Caco-2 (cell line): Measurements from ENCODE around the gene CLEC2D. TPM values are rescaled to one million over a fixed set of nuclear protein-coding genes. Genes with fewer than 3 reads are reported as not detected.

ENCODE experiments used
- BruUV-seq: library from RNA; stranded (reverse); fragments of 400-500 nt; replicated peaks from 2 replicates; lab custom pipeline; 2021; lab: Mats Ljungman, UMichigan
- CTCF ChIA-PET: fragments of 300-600 bp; sonication (Branson Sonifier 250); formaldehyde crosslinking; loops from one replicate; lab custom pipeline; 2022; ENCODE audit warnings: antibody characterized with exemption; lab: Charles Lee
- POLR2A ChIA-PET: fragments of 300-600 bp; sonication (Branson Sonifier 250); formaldehyde crosslinking; loops from one replicate; lab custom pipeline; 2022; ENCODE audit warnings: antibody characterized with exemption; lab: Charles Lee
- DNase-seq, 2 experiments: peaks; one replicate each; pipeline versions ENCODE4 v3.0.0 to v3.0.0-alpha.2; 2020 to 2022
- H3K27me3 ChIP-seq: replicated peaks from 2 replicates; pipeline ENCODE4 v1.6.0; 2011; ENCODE audit warnings: low read length; ENCODE audit not compliant: control insufficient read depth, insufficient read depth
- H3K36me3 ChIP-seq: 2 replicates; pipeline ENCODE4 v1.5.1; 2011; ENCODE audit warnings: low read length; ENCODE audit not compliant: control insufficient read depth, insufficient read depth
- H3K4me1 ChIP-seq: fragments of 250-450 bp; sonication (Bioruptor Pico); 2 replicates; pipeline ENCODE4 v1.5.1; 2020; ENCODE audit warnings: mild to moderate bottlenecking
- H3K4me3 ChIP-seq: 2 replicates; pipeline ENCODE4 v1.5.1; 2011; ENCODE audit warnings: low read depth, mild to moderate bottlenecking, control low read depth, low read length
- H3K9me3 ChIP-seq: fragments of 250-450 bp; sonication (Bioruptor Pico); 2 replicates; pipeline ENCODE4 v1.5.1; 2020; ENCODE audit warnings: mild to moderate bottlenecking, moderate library complexity
- H3K27ac Mint-ChIP-seq: one replicate; pipeline ENCODE4 v1.8.0; 2022; ENCODE audit warnings: mixed read lengths; ENCODE audit not compliant: unreplicated experiment
- H3K27me3 Mint-ChIP-seq: one replicate; pipeline ENCODE4 v1.8.0; 2022; ENCODE audit warnings: mixed read lengths; ENCODE audit not compliant: insufficient read depth, unreplicated experiment
- H3K36me3 Mint-ChIP-seq: one replicate; pipeline ENCODE4 v1.8.0; 2022; ENCODE audit warnings: mild to moderate bottlenecking, mixed read lengths; ENCODE audit not compliant: insufficient read depth, unreplicated experiment
- H3K4me1 Mint-ChIP-seq: one replicate; pipeline ENCODE4 v1.8.0; 2022; ENCODE audit warnings: low read depth, mixed read lengths; ENCODE audit not compliant: unreplicated experiment
- H3K4me3 Mint-ChIP-seq: one replicate; pipeline ENCODE4 v1.8.0; 2022; ENCODE audit warnings: mild to moderate bottlenecking, moderate library complexity, mixed read lengths; ENCODE audit not compliant: unreplicated experiment
- H3K9me3 Mint-ChIP-seq: one replicate; pipeline ENCODE4 v1.8.0; 2022; ENCODE audit warnings: mixed read lengths; ENCODE audit not compliant: unreplicated experiment
- CTCF ChIP-seq, 2 experiments: fragments of 200-600 bp in 1 of 2; IDR thresholded peaks; 1 replicate in 1 of 2; 2 replicates in 1 of 2; pipeline versions ENCODE4 v1.5.1 to v1.8.0; 2011 to 2022; ENCODE audit warnings: antibody characterized with exemption in 1 of 2, control low read depth in 1 of 2, inconsistent platforms in 1 of 2, low read depth in 1 of 2, low read length in 1 of 2, mild to moderate bottlenecking in 1 of 2, moderate library complexity in 1 of 2; ENCODE audit not compliant: insufficient read depth in 1 of 2, severe bottlenecking in 1 of 2, unreplicated experiment in 1 of 2
- intact Hi-C: fragments of 100-400 bp; cut with micrococcal nuclease; formaldehyde crosslinking; loops from one replicate; pipeline ENCODE4 v1.10.0; 2022; ENCODE audit not compliant: unreplicated experiment
- total RNA-seq: library from RNA; stranded (reverse); gene quantifications from 2 replicates; pipeline ENCODE4 v1.2.3, GENCODE V29; 2022

Gene CLEC2D
- total RNA-seq, 1 experiment from 2014 or later = 6.6 TPM

- intact Hi-C loops = no loop called here
- Histone ChIP-seq H3K4me3 (no peak overlapping the region), H3K36me3 (no peaks in the 10 kb centered on the region), H3K4me1 (0 out of 2 replicates have a peak, but pooled peaks cover 7% of the 10 kb centered on the region), H3K9me3 (peaks cover 11% of the 10 kb centered on the region), H3K27me3 (no peaks in the 10 kb centered on the region)
- BruUV-seq = no TSS peak
- Mint-ChIP-seq H3K36me3 (peaks cover 5% of the 10 kb centered on the region), H3K27ac (no peak overlapping the region), H3K9me3 (peaks cover 42% of the 10 kb centered on the region), H3K4me1 (no peaks in the 10 kb centered on the region), H3K4me3 (no peak overlapping the region), H3K27me3 (no peaks in the 10 kb centered on the region)
- CTCF ChIA-PET = no interaction called here
- no peak for TF ChIP-seq CTCF (IDR thresholded peaks at IDR 0.05; ENCODE audit: insufficient read depth in 1 of 2, low read depth in 1 of 2, low read length in 1 of 2, severe bottlenecking in 1 of 2, unreplicated experiment in 1 of 2)
- no peak for DNase-seq
- POLR2A ChIA-PET = no interaction called here
Observed at GRCh38 chr12:9685915-9686314, 16.4 kb downstream of the CLEC2D start.

GRCh38 chr12:9687228-9687627 lies 17.7 kb downstream of the CLEC2D start:
- no peaks in the 10 kb centered on the region for H3K27me3 ChIP-seq
- H3K27ac Mint-ChIP-seq = no peak overlapping the region
- ChIA-PET POLR2A (interaction anchor here (0.6 kb wide), 1 partner anchor 65 kb away, joined by 4 read pairs; no protein-coding TSS in a partner anchor), CTCF (no interaction called here)
- peaks cover 31% of the 10 kb centered on the region for H3K9me3 Mint-ChIP-seq
- H3K4me3 ChIP-seq = no peak overlapping the region
- no peak overlapping the region for H3K4me3 Mint-ChIP-seq
- intact Hi-C loops = no loop called here
- H3K4me1 Mint-ChIP-seq = no peaks in the 10 kb centered on the region
- no peaks in the 10 kb centered on the region for H3K27me3 Mint-ChIP-seq
- H3K36me3 ChIP-seq = no peaks in the 10 kb centered on the region
- no peak for DNase-seq
- H3K36me3 Mint-ChIP-seq = peaks cover 5% of the 10 kb centered on the region
- H3K4me1 ChIP-seq = 0 out of 2 replicates have a peak, but pooled peaks cover 7% of the 10 kb centered on the region
- peaks cover 7% of the 10 kb centered on the region for H3K9me3 ChIP-seq
- TF ChIP-seq CTCF (IDR thresholded peaks at IDR 0.05; ENCODE audit: insufficient read depth in 1 of 2, low read depth in 1 of 2, low read length in 1 of 2, severe bottlenecking in 1 of 2, unreplicated experiment in 1 of 2) = no peak
- BruUV-seq = no TSS peak

GRCh38 chr12:9692909-9693308 lies 23.4 kb downstream of the CLEC2D start:
- ChIA-PET CTCF (no interaction called here), POLR2A (no interaction called here)
- DNase-seq = no peak
- Mint-ChIP-seq H3K4me1 (no peaks in the 10 kb centered on the region), H3K27ac (no peak overlapping the region), H3K27me3 (no peaks in the 10 kb centered on the region), H3K9me3 (peaks cover 38% of the 10 kb centered on the region), H3K4me3 (no peak overlapping the region), H3K36me3 (peaks cover 13% of the 10 kb centered on the region)
- no peak for TF ChIP-seq CTCF (IDR thresholded peaks at IDR 0.05; ENCODE audit: insufficient read depth in 1 of 2, low read depth in 1 of 2, low read length in 1 of 2, severe bottlenecking in 1 of 2, unreplicated experiment in 1 of 2)
- Histone ChIP-seq H3K27me3 (no peaks in the 10 kb centered on the region), H3K9me3 (peaks cover 9% of the 10 kb centered on the region; the same call in 1 of the 2 replicates), H3K4me1 (no peaks in the 10 kb centered on the region), H3K4me3 (no peak overlapping the region), H3K36me3 (no peaks in the 10 kb centered on the region)
- intact Hi-C loops = no loop called here
- no TSS peak for BruUV-seq
